ENCODE measurements around the gene ABCB9.
"Not testable (repeated sequence)": the region's sequence is repeated elsewhere in the genome, so short reads cannot be mapped to it uniquely, and the experiment has no call there.

ABCB9 gene

GRCh38 chr12:122934722-122935121 lies 31.5 kb downstream of the ABCB9 start:
- DNase-seq, result no peak

- no peak for DNase-seq
Observed at GRCh38 chr12:122932207-122932606, 34.1 kb downstream of the ABCB9 start.

DNA sequence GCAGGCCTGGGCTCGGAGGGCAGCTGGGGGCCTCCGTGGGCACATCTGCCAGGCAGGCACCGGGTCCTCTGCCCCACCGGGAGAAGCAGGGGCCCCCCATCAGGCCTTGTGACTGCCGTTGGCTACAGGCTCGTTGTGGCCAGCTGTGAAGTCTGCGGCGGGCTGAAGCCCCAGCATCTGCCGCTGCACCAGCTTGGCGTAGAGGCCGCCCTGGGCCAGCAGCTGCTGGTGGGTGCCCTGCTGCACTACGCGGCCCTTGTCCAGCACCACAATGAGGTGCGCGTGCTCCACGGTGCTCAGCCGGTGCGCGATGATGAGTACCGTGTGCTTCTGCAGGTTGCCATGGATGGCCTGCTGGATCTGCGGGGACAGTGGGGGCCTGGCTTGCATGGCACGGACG lies 36.5 kb downstream of the ABCB9 start:
- DNase-seq, result no peak

- no peak for DNase-seq
Observed at GRCh38 chr12:122929148-122929538, 37.1 kb downstream of the ABCB9 start.

DNA sequence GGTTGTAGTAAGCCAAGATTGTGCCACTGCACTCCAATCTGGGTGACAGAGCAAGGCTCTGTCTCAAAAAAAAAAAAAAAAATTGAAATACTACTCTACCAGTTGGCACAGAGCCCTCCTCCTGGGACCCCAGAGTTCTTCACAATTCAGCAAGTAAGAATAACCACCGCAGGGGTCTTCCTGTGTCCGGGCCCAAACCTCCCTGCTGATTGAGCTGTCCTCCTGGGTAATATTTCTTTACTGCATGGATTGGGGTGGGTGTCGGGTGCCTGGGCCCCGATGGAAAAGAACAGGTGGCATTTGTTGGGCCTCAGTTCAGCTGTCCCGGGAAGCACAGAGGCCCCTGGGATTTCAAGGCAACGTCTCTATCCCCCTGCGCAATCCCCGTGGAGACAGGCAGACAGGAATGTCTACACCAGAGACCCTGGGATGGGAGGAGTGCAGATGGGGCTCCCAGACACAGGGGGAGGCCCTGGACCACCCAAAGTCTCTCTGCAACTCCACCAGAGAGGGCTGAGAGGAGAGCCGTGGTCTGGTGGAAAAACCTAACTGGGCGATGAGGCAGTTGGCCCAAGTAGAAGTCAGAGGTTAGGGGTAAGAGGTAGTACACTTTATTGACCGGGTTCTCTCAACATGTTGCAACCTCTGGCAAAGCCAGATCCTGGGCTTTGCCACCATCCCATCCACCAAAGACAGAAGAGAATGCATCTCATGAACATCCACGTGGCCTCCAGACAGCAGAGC lies 37.7 kb downstream of the ABCB9 start:
- no peak for DNase-seq

DNA sequence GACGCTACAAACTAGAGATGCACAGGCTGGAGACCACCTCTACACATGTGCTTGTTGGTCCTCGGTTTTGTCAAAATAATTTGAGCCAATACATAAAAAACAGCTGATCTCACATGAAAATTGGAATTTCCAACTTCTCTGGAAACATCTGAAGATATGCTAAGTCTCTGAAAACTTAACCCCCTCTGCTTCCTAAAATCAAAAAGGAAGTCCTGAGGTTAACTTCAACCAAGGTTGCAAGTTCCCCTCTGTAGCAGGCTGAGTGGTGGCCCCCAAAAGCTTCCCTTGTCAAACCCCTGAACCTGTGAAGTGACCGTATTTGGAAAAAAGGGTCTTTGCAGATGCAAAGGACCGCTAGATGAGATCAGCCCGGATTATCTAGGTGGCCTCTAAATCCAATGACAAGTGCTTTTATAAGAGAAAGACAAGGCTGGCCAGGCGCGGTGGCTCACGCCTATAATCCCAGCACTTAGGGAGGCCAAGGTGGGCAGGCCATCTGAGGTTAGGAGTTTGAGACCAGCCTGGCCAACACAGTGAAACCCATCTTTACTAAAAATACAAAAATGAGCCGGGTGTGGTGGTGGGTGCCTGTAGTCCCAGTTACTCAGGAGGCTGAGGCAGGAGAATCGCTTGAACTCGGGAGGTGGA lies 38.4 kb downstream of the ABCB9 start:
- no peak for DNase-seq

DNA sequence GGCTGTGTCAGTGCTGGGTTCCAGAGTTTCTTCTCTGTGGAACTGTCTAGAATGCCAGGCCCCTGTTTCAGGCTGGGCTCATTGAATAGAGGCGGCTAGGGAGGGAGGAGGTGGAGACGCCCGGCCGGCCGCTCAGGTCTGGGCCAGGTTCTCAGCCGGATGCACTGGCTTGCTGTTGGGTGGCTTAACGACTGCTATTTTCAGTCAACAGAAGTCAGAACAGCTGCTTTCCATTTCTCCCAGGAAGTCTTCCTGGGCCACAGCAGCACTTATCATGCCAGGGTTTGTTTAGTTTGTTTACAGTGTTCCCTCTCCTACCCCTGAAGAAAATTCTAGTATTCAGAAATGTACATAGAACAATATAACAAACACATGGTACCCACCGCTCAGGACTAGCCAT lies 44.3 kb downstream of the ABCB9 start:
- no peak for DNase-seq

GRCh38 chr12:122920687-122921086 lies 45.6 kb downstream of the ABCB9 start:
- DNase-seq, result no peak

DNA sequence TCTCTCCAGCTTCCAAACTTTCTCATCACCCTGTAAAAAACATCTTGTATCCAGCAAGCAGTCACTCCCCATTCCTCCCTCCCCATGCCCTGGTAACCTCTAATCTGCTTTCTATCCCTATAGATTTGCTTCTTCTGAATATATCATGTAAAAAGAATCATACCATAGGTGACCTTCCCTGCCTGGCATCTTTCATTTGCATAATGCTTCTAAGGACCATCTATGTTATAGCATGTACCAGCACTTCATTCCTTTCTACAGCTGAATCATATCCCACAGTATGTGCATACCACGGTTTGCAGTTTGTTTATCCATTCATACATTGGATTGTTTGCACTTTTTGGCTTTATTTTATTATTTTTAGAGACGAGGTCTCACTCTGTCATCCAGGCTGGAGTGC lies 47.4 kb downstream of the ABCB9 start:
- no peak for DNase-seq

GRCh38 chr12:122917507-122918121 lies 48.6 kb downstream of the ABCB9 start:
- no peak for DNase-seq

DNA sequence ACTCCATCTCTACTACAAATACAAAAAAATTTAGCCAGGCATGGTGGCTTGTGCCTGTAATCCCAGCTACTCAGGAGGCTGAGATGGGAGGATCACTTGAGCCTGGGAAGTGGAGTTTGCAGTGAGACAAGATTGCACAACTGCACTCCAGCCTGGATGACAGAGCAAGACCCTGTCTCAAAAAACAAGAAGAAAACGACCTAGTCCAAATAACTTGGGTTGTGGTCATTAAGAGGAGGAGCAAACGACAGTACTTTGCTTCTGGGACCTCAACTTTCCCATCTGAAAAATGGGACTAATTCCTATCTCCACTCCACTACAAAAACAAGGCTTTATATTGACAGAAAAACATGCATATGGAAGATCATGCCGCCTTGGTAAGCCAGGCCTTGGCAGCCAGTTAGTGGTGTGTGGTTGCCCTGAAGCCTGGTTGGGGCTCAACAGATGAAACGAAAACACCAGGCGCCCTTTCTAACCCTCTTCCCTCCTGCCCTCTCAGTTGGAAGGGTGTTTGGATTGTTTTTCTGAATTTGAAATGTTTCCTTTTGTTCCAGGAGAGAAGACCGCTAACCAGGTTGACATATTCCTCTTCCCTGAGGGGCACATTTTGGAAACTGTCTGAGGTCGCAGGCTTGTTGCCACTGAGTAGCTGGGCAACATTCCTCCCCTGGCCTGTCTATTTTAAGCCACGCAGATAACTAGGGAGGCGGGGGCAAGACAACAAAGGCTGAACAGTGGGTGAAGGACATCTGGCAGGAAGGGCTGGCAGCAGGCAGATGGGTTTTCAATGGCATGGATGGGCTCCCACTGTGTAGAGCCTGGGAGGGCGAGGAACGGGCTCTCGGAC lies 56.6 kb downstream of the ABCB9 start:
- no peak for DNase-seq

- DNase-seq, result no peak
Observed at GRCh38 chr12:122908915-122909314, 57.3 kb downstream of the ABCB9 start.

GRCh38 chr12:122905258-122905657 lies 61.0 kb downstream of the ABCB9 start:
- DNase-seq, result not testable (repeated sequence)

- DNase-seq, result no peak
Observed at GRCh38 chr12:122903693-122904034, 62.6 kb downstream of the ABCB9 start.

GRCh38 chr12:122902854-122903692 lies 63.2 kb downstream of the ABCB9 start:
- DNase-seq, result no peak

DNA sequence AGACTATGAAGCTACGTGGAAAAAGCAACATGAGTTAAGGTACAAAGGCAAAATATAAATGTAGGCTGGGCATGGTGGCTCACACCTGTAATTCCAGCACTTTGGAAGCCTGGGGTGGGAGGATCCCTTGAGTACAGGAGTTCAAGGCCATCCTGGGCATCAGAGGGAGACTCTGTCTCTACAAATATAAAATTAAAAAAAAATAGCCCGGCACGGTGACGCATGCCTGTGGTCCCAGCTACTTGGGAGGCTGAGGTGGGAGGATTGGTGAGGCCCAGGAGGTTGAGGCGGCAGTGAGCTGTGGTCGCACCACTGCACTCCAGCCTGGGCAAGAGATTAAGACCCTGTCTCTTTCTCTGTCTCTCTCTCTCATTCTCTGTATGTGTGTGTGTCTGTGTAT lies 66.4 kb downstream of the ABCB9 start:
- no peak for DNase-seq

DNA sequence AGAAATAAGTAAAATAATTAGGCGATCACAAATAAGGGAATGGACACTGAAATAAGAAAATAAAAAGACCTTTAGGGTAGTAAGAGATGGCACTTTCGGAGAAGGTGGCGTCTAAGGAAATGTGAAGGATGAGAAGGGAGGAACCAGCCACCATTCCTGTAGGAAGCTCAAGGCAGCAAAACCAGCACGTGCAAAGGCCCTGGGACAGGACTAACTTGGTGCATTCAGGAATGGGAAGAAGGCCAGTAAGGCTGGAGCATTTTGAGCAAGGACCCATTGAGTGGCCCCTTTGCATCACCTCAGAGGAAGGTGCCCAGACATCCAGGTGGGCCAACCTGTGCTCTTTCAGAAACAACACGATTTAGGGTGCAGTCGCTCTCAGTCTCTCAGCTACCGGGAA lies 69.6 kb downstream of the ABCB9 start:
- no peak for DNase-seq

GRCh38 chr12:122895704-122896636 lies 70.3 kb downstream of the ABCB9 start, which contains the start of gene VPS37B:
VPS37B (minus strand) TSS chr12:122896124; CDS start chr12:122896062, 62 bp downstream.
- DNase-seq, result peak; percentile 93

- no peak for DNase-seq
Observed at GRCh38 chr12:122895320-122895703, 71.0 kb downstream of the ABCB9 start.

DNA sequence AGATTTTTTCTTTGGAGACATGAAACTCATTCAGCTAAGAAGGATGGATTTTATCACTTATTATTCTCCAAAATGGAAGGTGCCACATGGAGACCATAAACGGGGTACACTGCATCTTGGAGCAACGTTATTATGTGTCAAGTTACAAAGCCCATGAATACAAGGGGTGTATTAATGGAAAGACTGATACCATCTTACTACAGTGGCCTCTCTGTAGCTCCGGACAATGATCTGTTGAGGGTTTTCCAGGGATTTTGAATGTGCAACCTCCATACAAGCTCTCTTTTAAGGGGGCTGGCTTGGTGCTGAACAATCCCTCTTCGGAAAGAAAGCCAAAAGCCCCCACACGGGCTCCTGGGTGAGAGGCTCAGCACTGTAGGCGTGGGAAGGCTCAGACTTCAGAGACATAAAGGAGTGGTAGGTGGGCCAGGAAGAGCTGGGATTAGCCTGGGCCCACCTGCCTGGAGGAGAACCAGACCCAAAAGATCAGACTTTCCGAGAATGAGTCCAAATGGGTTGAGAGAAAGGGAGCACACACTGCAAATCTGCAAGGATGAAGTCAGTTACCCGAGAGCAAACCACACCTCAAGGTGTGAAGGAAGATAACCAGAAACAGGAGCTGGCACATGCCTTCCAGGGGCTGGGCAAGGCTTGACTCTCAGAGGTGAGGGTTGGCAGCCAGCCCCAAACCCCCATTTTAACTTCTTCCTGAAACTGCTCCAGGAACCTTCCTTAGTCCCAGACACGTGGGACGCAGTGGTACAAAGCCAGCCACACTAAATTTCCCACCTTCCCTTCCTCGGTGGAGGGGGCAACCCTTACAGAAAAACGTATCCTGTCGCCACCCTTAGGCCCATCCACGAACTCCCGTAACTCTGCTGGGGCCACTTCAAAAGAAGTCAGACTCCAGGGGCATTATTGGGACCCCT lies 71.8 kb downstream of the ABCB9 start:
- peak; percentile 41 for DNase-seq
